Left cardiac atrium (tissue), 4 donors: Measurements from ENCODE around the gene FNDC3B. TPM values are rescaled to one million over a fixed set of nuclear protein-coding genes. Genes with fewer than 3 reads are reported as not detected.

Experiments
- ATAC-seq, 2 donors: fragments of 200-7000 bp; cut with Tn5 transposase; one replicate each; pipeline ENCODE4 v1.9.1; 2020; ENCODE audit warnings: mild to moderate bottlenecking in 2 of 2, moderate library complexity in 2 of 2
- DNase-seq: peaks from one replicate; pipeline ENCODE4 v3.0.0-alpha.2; 2020
- intact Hi-C, 2 donors: fragments of 100-400 bp; cut with DNase I; formaldehyde crosslinking; loops; one replicate each; pipeline versions ENCODE4 v1.14.1 to v1.15.1; 2022 to 2023
- total RNA-seq, 2 donors: library from RNA; stranded (reverse); fragmentation: NEBNext Ultra II Directional; extraction: Animal tissue kit (Norgen Biotek cat#: 25700); gene quantifications; one replicate each; pipeline ENCODE4 v1.2.1, GENCODE V29; 2021
- donor health status: DM: no; HTN: yes; CAD: no.
- donor health status: DM: no; HTN: yes; CAD: no; lungs with severe emphysema.
- donor health status: DM: yes; HTN: yes; CAD: no.
- donor health status: Dilated cardiomyopathy.

FNDC3B gene
- total RNA-seq, 2 donors from 2014 or later = 82.4 to 98.3 TPM

GRCh38 chr3:172208586-172209332 is 169.4 kb downstream of the FNDC3B start:
- intact Hi-C loops = no loop called here
- DNase-seq (peak; percentile 21), ATAC-seq (no peak)

- ATAC-seq (peak; percentile 78), DNase-seq (peak; percentile 49)
- intact Hi-C loops = no loop called here
Observed at GRCh38 chr3:172209333-172210321, 170.2 kb downstream of the FNDC3B start.

GRCh38 chr3:172210355-172210754 is 171.0 kb downstream of the FNDC3B start:
- DNase-seq (peak; percentile 27), ATAC-seq (peak in 1 of 2 donors; percentile 34)
- intact Hi-C loops = no loop called here

- intact Hi-C loops = no loop called here
- no peak for DNase-seq
- no peak for ATAC-seq
Observed at GRCh38 chr3:172211123-172211522, 171.7 kb downstream of the FNDC3B start.

GRCh38 chr3:172213200-172213599 is 173.8 kb downstream of the FNDC3B start:
- DNase-seq (no peak), ATAC-seq (peak in 1 of 2 donors; percentile 7)
- intact Hi-C loops = no loop called here

- no peak for DNase-seq
- intact Hi-C loops = no loop called here
- no peak for ATAC-seq
Observed at GRCh38 chr3:172213904-172214303, 174.5 kb downstream of the FNDC3B start.

- ATAC-seq = no peak
- no peak for DNase-seq
- intact Hi-C loops = no loop called here
Observed at GRCh38 chr3:172216267-172216666, 176.9 kb downstream of the FNDC3B start.

GRCh38 chr3:172216911-172217310 is 177.5 kb downstream of the FNDC3B start:
- intact Hi-C loops = no loop called here
- ATAC-seq (no peak), DNase-seq (no peak)

GRCh38 chr3:172217877-172218276 is 178.5 kb downstream of the FNDC3B start:
- ATAC-seq = no peak

GRCh38 chr3:172218350-172219323 is 179.3 kb downstream of the FNDC3B start:
- intact Hi-C loops = no loop called here
- ATAC-seq = no peak
- no peak for DNase-seq

More at GRCh38 chr3:172217877-172218276, 178.5 kb downstream of the FNDC3B start:
- no peak for DNase-seq
- intact Hi-C loops = no loop called here

- DNase-seq (no peak), ATAC-seq (no peak)
- intact Hi-C loops = no loop called here
Observed at GRCh38 chr3:172219750-172220149, 180.4 kb downstream of the FNDC3B start.

- intact Hi-C loops = no loop called here
- DNase-seq (no peak), ATAC-seq (peak in 1 of 2 donors; percentile 66)
Observed at GRCh38 chr3:172221547-172221946, 182.2 kb downstream of the FNDC3B start.

GRCh38 chr3:172222478-172223071 is 183.2 kb downstream of the FNDC3B start:
- DNase-seq (no peak), ATAC-seq (no peak)
- intact Hi-C loops = no loop called here

GRCh38 chr3:172223870-172224269 is 184.5 kb downstream of the FNDC3B start:
- ATAC-seq (no peak), DNase-seq (no peak)
- intact Hi-C loops = no loop called here

- ATAC-seq = no peak
- DNase-seq = no peak
- intact Hi-C loops = no loop called here
Observed at GRCh38 chr3:172224560-172225214, 185.3 kb downstream of the FNDC3B start.

- intact Hi-C loops = no loop called here
- ATAC-seq (no peak), DNase-seq (no peak)
Observed at GRCh38 chr3:172225215-172225707, 185.9 kb downstream of the FNDC3B start.

- ATAC-seq = no peak
- no peak for DNase-seq
- intact Hi-C loops = no loop called here
Observed at GRCh38 chr3:172226831-172227230, 187.5 kb downstream of the FNDC3B start.
